Ectodermal cell (in vitro differentiated cells): ENCODE data around the gene CLEC16A.

Experiments
- H3K27ac ChIP-seq: 2 replicates; pipeline ENCODE4 v1.7.0; 2013; ENCODE audit warnings: mild to moderate bottlenecking, low read depth, low read length; ENCODE audit not compliant: insufficient read depth, poor library complexity, severe bottlenecking
- H3K27me3 ChIP-seq: 2 replicates; pipeline ENCODE4 v1.7.0; 2013; ENCODE audit warnings: mild to moderate bottlenecking, low read length; ENCODE audit not compliant: insufficient read depth, control insufficient read depth, poor library complexity, severe bottlenecking
- H3K36me3 ChIP-seq: one replicate; pipeline ENCODE4 v1.7.0; 2013; ENCODE audit warnings: low read length; ENCODE audit not compliant: control insufficient read depth, insufficient read depth
- H3K4me1 ChIP-seq: one replicate; pipeline ENCODE4 v1.7.0; 2013; ENCODE audit warnings: low read length; ENCODE audit not compliant: control insufficient read depth, insufficient read depth
- H3K4me3 ChIP-seq: 2 replicates; pipeline ENCODE4 v1.7.0; 2013; ENCODE audit warnings: low read depth, low read length, control low read depth; ENCODE audit not compliant: insufficient read depth
- H3K9me3 ChIP-seq: 2 replicates; pipeline ENCODE4 v1.7.0; 2013; ENCODE audit warnings: mild to moderate bottlenecking, low read length, moderate library complexity; ENCODE audit not compliant: control insufficient read depth
- WGBS, 2 experiments: methylation state at CpG; one replicate each; pipeline ENCODE4 v1.1.7; 2013; ENCODE audit warnings: missing lambda C conversion rate in 2 of 2; 5-methylcytosine and 5-hydroxymethylcytosine counted together

Gene CLEC16A

GRCh38 chr16:11012841-11013240 lies 68.5 kb downstream of the CLEC16A start:
- Histone ChIP-seq H3K27me3 (no peaks in the 10 kb centered on the region), H3K27ac (no peak overlapping the region), H3K4me1 (peaks cover 4% of the 10 kb centered on the region), H3K9me3 (no peaks in the 10 kb centered on the region), H3K4me3 (no peak overlapping the region), H3K36me3 (no peaks in the 10 kb centered on the region)
- WGBS, 2 experiments, result 82 to 98% methylated on average over 7 to 8 of the region's 8 CpGs

GRCh38 chr16:11014136-11014535 lies 69.8 kb downstream of the CLEC16A start:
- Histone ChIP-seq H3K27me3 (no peaks in the 10 kb centered on the region), H3K9me3 (no peaks in the 10 kb centered on the region), H3K27ac (no peak overlapping the region), H3K4me3 (no peak overlapping the region), H3K4me1 (no peaks in the 10 kb centered on the region), H3K36me3 (no peaks in the 10 kb centered on the region)
- 91 to 100% methylated on average over 4 of the region's 4 CpGs for WGBS, 2 experiments

GRCh38 chr16:11015076-11015475 lies 70.7 kb downstream of the CLEC16A start:
- H3K4me3 ChIP-seq, result no peak overlapping the region
- H3K36me3 ChIP-seq, result no peaks in the 10 kb centered on the region
- H3K4me1 ChIP-seq, result no peaks in the 10 kb centered on the region
- 94 to 96% methylated on average over 6 of the region's 6 CpGs for WGBS, 2 experiments
- H3K27ac ChIP-seq, result no peak overlapping the region
- H3K27me3 ChIP-seq, result no peaks in the 10 kb centered on the region
- H3K9me3 ChIP-seq, result no peaks in the 10 kb centered on the region

GRCh38 chr16:11015607-11016006 lies 71.2 kb downstream of the CLEC16A start:
- H3K4me3 ChIP-seq, result no peak overlapping the region
- no peaks in the 10 kb centered on the region for H3K4me1 ChIP-seq
- WGBS, 2 experiments, result 90 to 96% methylated on average over 5 of the region's 5 CpGs
- H3K27me3 ChIP-seq, result no peaks in the 10 kb centered on the region
- no peak overlapping the region for H3K27ac ChIP-seq
- no peaks in the 10 kb centered on the region for H3K36me3 ChIP-seq
- H3K9me3 ChIP-seq, result no peaks in the 10 kb centered on the region

- Histone ChIP-seq H3K4me1 (no peaks in the 10 kb centered on the region), H3K36me3 (no peaks in the 10 kb centered on the region), H3K27ac (no peak overlapping the region), H3K27me3 (no peaks in the 10 kb centered on the region), H3K9me3 (no peaks in the 10 kb centered on the region), H3K4me3 (no peak overlapping the region)
- WGBS, 2 experiments, result 95 to 98% methylated on average over 3 of the region's 3 CpGs
These were observed 72.2 kb downstream of the CLEC16A start for GRCh38 chr16:11016524-11016988.

- no peaks in the 10 kb centered on the region for H3K4me1 ChIP-seq
- no peak overlapping the region for H3K27ac ChIP-seq
- H3K36me3 ChIP-seq, result no peaks in the 10 kb centered on the region
- H3K27me3 ChIP-seq, result no peaks in the 10 kb centered on the region
- 96% methylated on average over 9 of the region's 9 CpGs for WGBS, 2 experiments
- no peak overlapping the region for H3K4me3 ChIP-seq
- H3K9me3 ChIP-seq, result no peaks in the 10 kb centered on the region
These were observed 72.6 kb downstream of the CLEC16A start for GRCh38 chr16:11016993-11017392.

- WGBS, 2 experiments, result 91 to 92% methylated on average over 2 of the region's 2 CpGs
These were observed 73.1 kb downstream of the CLEC16A start for GRCh38 chr16:11017499-11017898.

GRCh38 chr16:11020388-11020787 lies 76.0 kb downstream of the CLEC16A start:
- H3K4me3 ChIP-seq, result no peak overlapping the region
- no peaks in the 10 kb centered on the region for H3K9me3 ChIP-seq
- 93 to 94% methylated on average over 4 of the region's 4 CpGs for WGBS, 2 experiments
- no peak overlapping the region for H3K27ac ChIP-seq
- H3K36me3 ChIP-seq, result peaks cover 5% of the 10 kb centered on the region
- H3K4me1 ChIP-seq, result no peaks in the 10 kb centered on the region
- H3K27me3 ChIP-seq, result no peaks in the 10 kb centered on the region

More at GRCh38 chr16:11017499-11017898, 73.1 kb downstream of the CLEC16A start:
- Histone ChIP-seq H3K36me3 (no peaks in the 10 kb centered on the region), H3K4me1 (no peaks in the 10 kb centered on the region), H3K27me3 (no peaks in the 10 kb centered on the region), H3K4me3 (no peak overlapping the region), H3K27ac (no peak overlapping the region), H3K9me3 (no peaks in the 10 kb centered on the region)

- H3K36me3 ChIP-seq, result peaks cover 5% of the 10 kb centered on the region
- H3K27ac ChIP-seq, result no peak overlapping the region
- 93 to 97% methylated on average over 7 of the region's 7 CpGs for WGBS, 2 experiments
These were observed 76.6 kb downstream of the CLEC16A start for GRCh38 chr16:11020792-11021551.

GRCh38 chr16:11022002-11022401 lies 77.6 kb downstream of the CLEC16A start:
- H3K27me3 ChIP-seq, result no peaks in the 10 kb centered on the region
- H3K36me3 ChIP-seq, result peaks cover 5% of the 10 kb centered on the region
- WGBS, 2 experiments, result 84 to 86% methylated on average over 3 of the region's 3 CpGs
- H3K4me3 ChIP-seq, result no peak overlapping the region
- no peak overlapping the region for H3K27ac ChIP-seq
- H3K9me3 ChIP-seq, result no peaks in the 10 kb centered on the region
- no peaks in the 10 kb centered on the region for H3K4me1 ChIP-seq

More at GRCh38 chr16:11020792-11021551, 76.6 kb downstream of the CLEC16A start:
- Histone ChIP-seq H3K27me3 (no peaks in the 10 kb centered on the region), H3K9me3 (no peaks in the 10 kb centered on the region), H3K4me3 (no peak overlapping the region), H3K4me1 (no peaks in the 10 kb centered on the region)
